Right lobe of liver (tissue), 6 donors: Measurements from ENCODE around the gene CDH13. TPM values are rescaled to one million over a fixed set of nuclear protein-coding genes. Genes with fewer than 3 reads are reported as not detected.

Experiments
- ATAC-seq, 4 donors: fragments of 200-7000 bp; cut with Tn5 transposase; one replicate each; pipeline ENCODE4 v1.9.1; 2020; ENCODE audit warnings: mild to moderate bottlenecking in 4 of 4, moderate library complexity in 4 of 4
- DNase-seq, 3 donors: peaks; one replicate each; pipeline ENCODE4 v3.0.0-alpha.2; 2020
- H3K27ac ChIP-seq, 3 donors: fragments of 200-600 bp; one replicate each; pipeline ENCODE4 v1.8.0; 2022
- H3K27me3 ChIP-seq, 2 donors: fragments of 200-600 bp; one replicate each; pipeline ENCODE4 v1.8.0; 2022
- H3K36me3 ChIP-seq, 4 donors: fragments of 200-600 bp; sonication (generic) in 1 of 4; one replicate each; pipeline versions ENCODE4 v1.5.1 to v1.8.0; 2017 to 2022; ENCODE audit warnings: control low read depth in 1 of 4
- H3K4me1 ChIP-seq, 4 donors: fragments of 200-600 bp; sonication (generic) in 1 of 4; one replicate each; pipeline versions ENCODE4 v1.5.1 to v1.8.0; 2017 to 2022; ENCODE audit warnings: control low read depth in 1 of 4
- H3K4me3 ChIP-seq, 3 donors: fragments of 200-600 bp; one replicate each; pipeline ENCODE4 v1.8.0; 2022
- H3K9me3 ChIP-seq, 4 donors: fragments of 200-600 bp; sonication (generic) in 1 of 4; one replicate each; pipeline versions ENCODE4 v1.5.1 to v1.8.0; 2017 to 2022; ENCODE audit warnings: control low read depth in 1 of 4
- CTCF ChIP-seq, 4 donors: fragments of 200-600 bp in 3 of 4; fragments of 450-650 bp in 1 of 4; IDR thresholded peaks; one replicate each; pipeline versions ENCODE4 v1.5.1 to v1.8.0; 2016 to 2022; ENCODE audit warnings: antibody characterized with exemption in 4 of 4, mild to moderate bottlenecking in 2 of 4
- POLR2A ChIP-seq: fragments of 450-650 bp; IDR thresholded peaks from one replicate; pipeline ENCODE4 v1.6.1; 2017; ENCODE audit warnings: antibody characterized with exemption, mild to moderate bottlenecking
- WGBS: methylation state at CpG from one replicate; pipeline ENCODE4 v1.1.6; 2018; ENCODE audit warnings: low coverage, low lambda C conversion rate; ENCODE audit not compliant: insufficient coverage; ENCODE audit errors: missing lambda C conversion rate; 5-methylcytosine and 5-hydroxymethylcytosine counted together
- intact Hi-C, 2 donors: fragments of 100-400 bp; cut with DNase I; formaldehyde crosslinking; loops; one replicate each; pipeline versions ENCODE4 v1.11.2 to v1.14.1; 2022
- total RNA-seq, 6 experiments: library from RNA; depleted of rRNA in 2 of 6; stranded (reverse); fragments of >200 nt in 2 of 6; fragmentation: NEBNext Ultra II Directional in 3 of 6; extraction: Animal tissue kit (Norgen Biotek cat#: 25700) in 3 of 6; gene quantifications; one replicate each; pipeline versions ENCODE4 v1.1.0 to v1.2.4, GENCODE V29; 2016 to 2023
- donor health status: DM: no; HTN: yes; CAD: no.
- donor health status: DM: no; HTN: no; CAD: no.
- donor health status: DM: no; HTN: no; CAD: no.
- donor health status: DM: no; HTN: yes; CAD: no.
- donor health status: DM: no; HTN: yes; CAD: no.

Gene CDH13
- total RNA-seq, 6 experiments from 2014 or later = 0.13 to 4.6 (median 0.49) TPM

DNA sequence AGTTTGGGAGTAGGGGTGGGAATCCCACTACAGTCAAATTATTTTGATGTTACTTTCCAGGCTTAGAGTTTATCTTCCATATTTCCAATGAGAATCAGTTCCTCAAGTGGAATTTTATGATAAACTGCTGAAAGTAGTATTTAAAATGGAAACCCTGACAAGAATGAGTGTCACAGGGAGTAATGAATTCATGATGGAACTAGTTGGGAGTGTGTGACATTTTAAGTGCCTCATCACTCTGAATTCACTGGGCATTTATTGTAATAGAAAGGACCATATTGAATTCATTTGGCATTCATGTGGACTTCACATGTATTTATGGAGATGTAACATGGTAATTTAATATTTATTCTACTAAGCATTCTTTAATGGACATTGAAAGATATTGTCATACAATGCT lies 320.9 kb downstream of the CDH13 start:
- DNase-seq = no peak
- H3K36me3 ChIP-seq = no peaks in the 10 kb centered on the region
- intact Hi-C loops = no loop called here
- H3K27me3 ChIP-seq = no peaks in the 10 kb centered on the region
- no peak for ATAC-seq
- H3K9me3 ChIP-seq = no peaks in the 10 kb centered on the region
- TF ChIP-seq CTCF (IDR thresholded peaks at IDR 0.05) (no peak), POLR2A (no peak)
- H3K4me3 ChIP-seq = no peak overlapping the region
- no peak overlapping the region for H3K27ac ChIP-seq
- no peaks in the 10 kb centered on the region for H3K4me1 ChIP-seq

- 59% methylated on average over 5 of the region's 5 CpGs for WGBS
- no peaks in the 10 kb centered on the region for H3K4me1 ChIP-seq
- no peak overlapping the region for H3K27ac ChIP-seq
- H3K4me3 ChIP-seq = no peak overlapping the region
- DNase-seq (no peak), ATAC-seq (no peak)
- H3K9me3 ChIP-seq = no peaks in the 10 kb centered on the region
- no peaks in the 10 kb centered on the region for H3K36me3 ChIP-seq
- intact Hi-C loops = no loop called here
- no peaks in the 10 kb centered on the region for H3K27me3 ChIP-seq
- no peak for TF ChIP-seq CTCF (IDR thresholded peaks at IDR 0.05)
- TF ChIP-seq POLR2A = no peak
Measured at GRCh38 chr16:82949016-82949415, 322.2 kb downstream of the CDH13 start.

DNA sequence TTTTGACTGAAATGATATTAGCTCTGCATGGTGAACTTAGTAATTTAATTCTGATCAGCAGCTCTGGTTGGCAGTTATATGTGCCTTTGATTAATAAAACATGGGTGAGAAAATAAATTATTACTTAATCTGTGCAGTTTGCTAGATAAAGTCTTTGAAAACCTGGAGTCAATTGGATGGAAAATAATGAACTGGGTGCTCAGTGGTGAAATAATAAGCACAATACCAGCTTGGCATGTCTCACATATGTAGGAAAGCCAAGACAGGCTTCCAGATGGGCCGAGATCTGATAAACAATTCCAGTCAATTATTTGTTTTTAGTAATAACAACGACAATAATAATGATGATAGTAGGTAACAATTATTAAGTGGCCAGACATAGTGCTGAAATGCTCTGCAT lies 326.7 kb downstream of the CDH13 start:
- intact Hi-C loops = no loop called here
- no peaks in the 10 kb centered on the region for H3K9me3 ChIP-seq
- TF ChIP-seq CTCF (IDR thresholded peaks at IDR 0.05) = no peak
- TF ChIP-seq POLR2A = no peak
- 31% methylated on average over 2 of the region's 2 CpGs for WGBS
- ATAC-seq = no peak
- no peak overlapping the region for H3K4me3 ChIP-seq
- no peak for DNase-seq
- H3K36me3 ChIP-seq = no peaks in the 10 kb centered on the region
- H3K27me3 ChIP-seq = no peaks in the 10 kb centered on the region
- H3K27ac ChIP-seq = no peak overlapping the region
- H3K4me1 ChIP-seq = no peaks in the 10 kb centered on the region

GRCh38 chr16:82954224-82954929 lies 327.6 kb downstream of the CDH13 start:
- TF ChIP-seq CTCF (IDR thresholded peaks at IDR 0.05) (no peak), POLR2A (no peak)
- Histone ChIP-seq H3K9me3 (no peaks in the 10 kb centered on the region), H3K4me1 (no peaks in the 10 kb centered on the region), H3K27me3 (no peaks in the 10 kb centered on the region), H3K36me3 (no peaks in the 10 kb centered on the region), H3K27ac (no peak overlapping the region), H3K4me3 (no peak overlapping the region)
- no peak for DNase-seq
- ATAC-seq = no peak
- intact Hi-C loops = no loop called here
- WGBS = 62% methylated on average over 7 of the region's 8 CpGs
